HG03354 (cell line): ENCODE data around the gene TSEN54.
"Not testable (repeated sequence)": the region's sequence is repeated elsewhere in the genome, so short reads cannot be mapped to it uniquely, and the experiment has no call there.

Source experiments
- ATAC-seq: cut with Tn5 transposase; IDR thresholded peaks from one replicate; pipeline ENCODE4 v1.9.1; 2021; ENCODE audit warnings: mild to moderate bottlenecking; ENCODE audit not compliant: unreplicated experiment, poor library complexity, severe bottlenecking

TSEN54 gene

GRCh38 chr17:75516255-75516618, at the start of gene TSEN54:
TSEN54 (plus strand) TSS chr17:75516528; CDS start chr17:75516561, 33 bp downstream.
- peak; percentile 68 for ATAC-seq

DNA sequence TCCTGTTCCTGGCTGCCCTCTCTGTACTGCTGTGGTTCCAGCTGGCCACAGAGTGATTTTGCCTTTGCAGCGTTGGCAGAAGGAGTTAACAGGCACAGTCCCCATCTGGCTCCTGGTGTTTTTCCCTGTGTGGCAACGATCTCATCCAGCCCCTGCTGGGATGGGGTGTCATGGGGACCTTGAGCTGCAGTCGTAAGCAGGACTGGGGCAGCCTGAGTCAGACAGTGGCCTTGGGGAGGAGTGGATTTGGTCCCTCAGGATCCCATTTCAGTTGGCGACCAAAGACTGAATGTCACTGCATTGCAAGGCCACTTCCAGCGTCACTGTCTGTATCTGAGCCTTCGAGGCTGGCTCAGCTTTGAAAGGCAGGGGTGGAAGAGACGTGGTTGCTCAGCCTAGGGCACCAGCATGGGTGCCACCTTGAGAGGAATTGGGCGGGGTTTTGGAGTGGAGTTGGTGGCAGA, 48.0 kb upstream of the TSEN54 start:
- no peak for ATAC-seq

DNA sequence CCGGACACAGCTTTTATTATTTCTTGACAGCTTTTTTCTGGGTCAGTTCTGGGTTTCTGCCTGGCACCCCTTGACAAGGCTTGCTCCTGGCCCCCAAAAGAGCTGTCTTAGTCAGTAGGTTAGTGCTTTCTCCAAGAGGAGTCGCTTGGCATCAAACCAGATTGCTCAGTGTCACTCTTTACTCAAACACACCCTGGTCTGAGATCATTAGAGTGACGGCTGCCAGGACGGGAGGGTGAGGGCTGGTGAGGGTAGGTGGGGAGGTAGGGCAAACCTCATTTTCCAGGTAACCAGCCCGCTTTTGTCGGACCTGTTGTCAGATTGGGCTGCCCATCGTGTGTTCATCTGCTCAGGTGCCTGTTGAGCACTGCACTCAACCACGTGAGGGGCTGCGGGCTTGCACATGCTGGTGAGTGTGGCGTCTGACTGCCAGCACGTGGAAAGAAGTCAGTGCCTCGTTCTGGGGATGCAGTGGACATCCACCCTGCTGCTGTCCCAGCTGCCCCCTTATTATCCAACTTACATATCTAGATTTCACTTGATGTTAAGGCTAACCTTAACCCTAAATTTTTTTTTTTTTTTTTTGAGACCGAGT, 47.5 kb upstream of the TSEN54 start:
- ATAC-seq = no peak

DNA sequence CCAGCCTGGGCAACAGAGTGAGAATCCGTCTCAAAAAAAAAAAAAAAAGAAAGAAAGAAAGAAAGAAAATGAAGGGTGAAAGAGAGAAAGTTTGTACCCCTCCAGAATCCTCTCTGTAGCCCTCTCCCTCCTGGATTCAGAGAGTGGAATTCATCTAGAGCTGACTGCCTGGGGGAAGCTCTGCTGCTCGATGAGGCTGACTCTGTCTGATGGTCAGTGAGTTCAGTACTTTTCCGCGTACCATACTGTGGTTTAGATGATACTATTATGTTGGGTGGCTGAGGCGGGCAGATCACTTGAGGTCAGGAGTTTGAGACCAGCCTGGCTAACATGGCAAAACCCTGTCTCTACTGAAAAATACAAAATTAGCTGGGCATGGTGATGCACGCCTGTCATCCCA, 45.1 kb upstream of the TSEN54 start:
- no peak for ATAC-seq

GRCh38 chr17:75472119-75472518, 44.2 kb upstream of the TSEN54 start:
- ATAC-seq = no peak

DNA sequence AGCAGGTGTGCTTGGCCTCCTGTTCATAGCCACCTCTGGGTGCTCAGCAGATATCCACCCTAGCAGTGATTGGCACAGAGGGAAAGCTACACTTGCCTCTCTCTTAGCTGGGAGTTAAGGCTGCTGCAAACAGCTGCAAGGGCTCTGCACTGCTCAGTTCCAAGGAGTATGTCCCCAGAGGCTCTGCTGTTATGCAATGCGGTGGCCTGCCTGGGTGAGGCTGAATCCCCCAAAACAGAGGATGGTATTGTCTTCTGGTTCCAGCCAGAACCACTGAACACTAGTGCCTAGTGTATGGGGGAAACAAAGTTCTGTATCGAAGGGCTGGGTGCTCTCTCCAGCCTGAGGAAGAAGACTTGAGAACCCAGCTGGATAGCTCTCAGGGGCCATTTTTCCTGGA, 43.1 kb upstream of the TSEN54 start:
- no peak for ATAC-seq

DNA sequence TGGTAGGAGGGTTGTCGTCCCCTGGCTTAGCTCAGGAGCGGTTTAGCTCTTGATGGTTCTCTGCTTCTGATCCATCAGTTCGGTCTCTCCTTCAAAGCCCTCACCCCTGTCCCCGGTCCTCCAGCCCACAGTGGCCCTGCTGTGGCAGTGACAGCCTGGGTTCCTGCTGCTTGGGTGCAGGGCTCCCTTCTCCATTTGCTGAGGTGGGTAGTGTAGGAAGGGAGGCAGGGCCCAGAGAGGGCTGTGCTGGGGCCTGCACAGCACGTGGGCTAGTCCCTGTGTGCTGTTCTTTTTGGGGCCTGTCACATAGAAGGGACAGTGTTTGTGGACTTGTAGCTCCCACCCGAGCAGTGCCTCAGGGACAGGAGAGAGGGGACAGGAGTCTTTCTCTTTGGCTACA, 41.6 kb upstream of the TSEN54 start:
- no peak for ATAC-seq

GRCh38 chr17:75475144-75475835, 41.0 kb upstream of the TSEN54 start:
- ATAC-seq = no peak

GRCh38 chr17:75475851-75476250, 40.5 kb upstream of the TSEN54 start:
- ATAC-seq = no peak

- ATAC-seq = no peak
These were observed 40.1 kb upstream of the TSEN54 start for GRCh38 chr17:75476271-75476671.

GRCh38 chr17:75476752-75477489, 39.4 kb upstream of the TSEN54 start:
- no peak for ATAC-seq

GRCh38 chr17:75477490-75477862, 38.9 kb upstream of the TSEN54 start:
- ATAC-seq = not testable (repeated sequence)

- ATAC-seq = no peak
These were observed 37.8 kb upstream of the TSEN54 start for GRCh38 chr17:75478508-75478907.

GRCh38 chr17:75480281-75480680, 36.0 kb upstream of the TSEN54 start:
- no peak for ATAC-seq

- no peak for ATAC-seq
These were observed 34.9 kb upstream of the TSEN54 start for GRCh38 chr17:75481194-75482068.

DNA sequence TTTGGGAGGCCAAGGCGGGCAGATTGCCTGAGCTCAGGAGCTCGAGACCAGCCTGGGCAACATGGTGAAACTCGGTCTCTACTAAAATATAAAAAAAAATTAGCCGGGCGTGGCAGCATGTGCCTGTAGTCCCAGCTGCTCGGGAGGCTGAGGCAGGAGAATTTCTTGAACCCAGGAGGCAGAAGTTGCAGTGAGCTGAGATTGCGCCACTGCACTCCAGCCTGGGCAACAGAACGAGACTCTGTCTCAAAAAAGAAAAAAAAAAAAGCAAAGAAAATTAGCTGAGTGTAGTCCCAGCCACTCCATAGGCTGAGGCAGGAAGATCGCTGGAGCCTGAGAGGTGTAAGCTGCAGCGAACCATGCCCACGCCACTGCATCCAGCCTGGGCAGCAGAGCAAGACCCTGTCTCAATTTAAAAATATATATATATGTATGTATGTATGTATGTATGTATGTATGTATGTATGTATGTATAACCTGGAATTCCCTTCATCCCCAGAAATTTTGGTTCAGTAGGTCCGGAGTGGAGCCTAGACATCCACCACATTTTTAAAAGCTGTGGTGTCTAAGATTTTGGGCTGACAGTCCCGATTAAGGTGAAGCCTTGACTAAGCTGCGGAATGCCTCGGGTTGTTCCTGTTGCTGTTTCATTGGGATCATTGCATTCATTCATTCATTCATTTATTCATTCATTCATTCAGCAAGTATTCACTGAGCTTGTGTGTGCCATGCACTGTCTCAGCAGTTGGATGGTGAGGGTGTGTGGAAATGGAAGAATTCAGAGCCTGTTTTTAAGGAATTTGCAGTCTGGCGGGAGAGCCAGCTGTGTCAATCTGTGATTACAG, 34.0 kb upstream of the TSEN54 start:
- no peak for ATAC-seq

DNA sequence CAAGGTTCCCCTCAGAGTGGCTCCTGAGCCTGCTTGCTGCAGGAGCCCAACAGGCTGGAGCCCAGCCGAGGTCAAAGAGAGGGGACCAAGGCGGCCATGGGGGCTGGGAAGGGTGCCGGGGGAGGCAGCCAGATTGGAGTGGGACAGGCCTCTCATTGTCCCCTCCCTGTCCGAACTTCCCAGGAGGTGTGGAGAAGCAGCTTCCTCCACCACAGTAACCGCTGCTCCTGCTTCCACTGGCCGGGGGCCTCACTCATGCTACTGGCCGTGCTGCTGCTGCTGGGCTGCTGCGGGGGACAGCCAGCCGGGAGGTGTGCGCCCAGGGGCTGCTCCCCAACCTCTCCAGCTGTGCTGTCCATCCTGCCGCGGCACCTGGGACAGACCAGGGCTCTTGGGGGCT, 30.6 kb upstream of the TSEN54 start:
- ATAC-seq = no peak

- no peak for ATAC-seq
These were observed 30.2 kb upstream of the TSEN54 start for GRCh38 chr17:75486151-75486550.

GRCh38 chr17:75486951-75487350, 29.4 kb upstream of the TSEN54 start:
- ATAC-seq = no peak
